Measurements from ENCODE around the gene GPATCH3. TPM values are rescaled to one million over a fixed set of nuclear protein-coding genes. Genes with fewer than 3 reads are reported as not detected.
"Not testable (repeated sequence)": the region's sequence is repeated elsewhere in the genome, so short reads cannot be mapped to it uniquely, and the experiment has no call there.

The GPATCH3 gene
- total RNA-seq, 2 experiments from 2014 or later: 7.9 to 8.5 TPM

DNA sequence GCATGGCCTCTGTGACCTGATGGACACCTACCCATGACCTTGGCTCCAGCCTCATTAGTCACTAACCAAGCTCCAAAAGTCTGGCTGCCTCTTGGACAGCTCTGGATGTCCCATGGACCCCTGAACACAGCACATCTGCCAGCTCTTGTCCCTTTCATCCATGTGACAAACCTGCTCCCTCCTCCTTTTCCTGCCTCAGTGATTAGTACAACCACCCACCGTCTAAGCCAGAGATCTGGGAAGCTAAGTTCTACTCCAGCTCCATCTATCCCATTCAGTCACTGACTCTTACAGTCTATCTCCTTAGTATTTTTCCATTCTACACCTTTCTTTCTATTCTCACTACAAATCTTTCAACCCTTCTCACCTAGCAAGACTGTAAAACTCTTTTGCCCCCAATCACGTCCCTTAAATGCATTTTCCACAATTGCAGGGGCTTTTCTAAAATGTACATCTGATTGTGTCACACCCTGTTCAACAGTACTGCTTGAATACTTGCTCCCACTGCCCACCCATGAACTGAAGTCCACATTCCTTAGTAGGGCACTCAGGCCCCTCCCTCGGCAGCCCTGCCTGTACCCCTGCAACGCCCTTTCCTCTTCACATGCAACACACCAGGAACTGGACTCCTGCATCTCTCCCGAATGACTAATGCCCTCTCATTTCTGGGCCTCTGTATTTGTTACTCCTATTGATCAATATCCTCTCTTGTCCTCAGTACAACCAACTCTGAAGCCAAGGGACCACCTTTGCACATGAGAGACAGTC lies 17.4 kb downstream of the GPATCH3 start:
- H3K27me3 Mint-ChIP-seq (ENCODE audit: low read depth): no peaks in the 10 kb centered on the region
- no peaks in the 10 kb centered on the region for H3K9me3 Mint-ChIP-seq
- H3K27ac Mint-ChIP-seq: no peak overlapping the region
- H3K36me3 Mint-ChIP-seq (ENCODE audit: low read depth): peaks cover 30% of the 10 kb centered on the region
- CTCF ChIA-PET: interaction anchor here (0.5 to 1.9 kb wide), 4 partner anchors 12 to 1777 kb away, joined by 3 to 4 read pairs (median 4); no protein-coding TSS in a partner anchor
- intact Hi-C loops (cut with micrococcal nuclease): no loop called here
- no peak for DNase-seq
- H3K4me3 Mint-ChIP-seq: no peak overlapping the region
- peaks cover 4% of the 10 kb centered on the region for H3K4me1 Mint-ChIP-seq (ENCODE audit: low read depth)

DNA sequence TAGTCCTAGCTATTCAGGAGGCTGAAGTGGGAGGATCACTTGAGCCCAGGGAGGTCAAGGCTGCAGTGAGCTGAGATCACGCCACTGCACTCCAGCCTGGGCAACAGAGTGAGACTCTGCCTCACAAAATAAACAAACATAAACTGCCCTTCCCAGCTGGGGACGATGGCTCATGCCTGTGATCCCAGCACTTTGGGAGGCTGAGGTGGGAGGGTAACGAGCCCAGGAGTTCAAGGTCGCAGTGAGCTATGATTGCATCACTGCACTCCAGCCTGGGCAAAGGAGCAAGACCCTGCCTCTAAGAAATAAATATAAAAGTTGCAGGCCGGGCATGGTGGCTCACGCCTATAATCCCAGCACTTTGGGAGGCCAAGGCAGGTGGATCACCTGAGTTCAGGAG lies 18.7 kb downstream of the GPATCH3 start:
- H3K9me3 Mint-ChIP-seq; H3K4me3 Mint-ChIP-seq; H3K27ac Mint-ChIP-seq; intact Hi-C loops (cut with micrococcal nuclease); DNase-seq; H3K4me1 Mint-ChIP-seq (ENCODE audit: low read depth); H3K27me3 Mint-ChIP-seq (ENCODE audit: low read depth): not testable (repeated sequence)
- peaks cover 26% of the 10 kb centered on the region for H3K36me3 Mint-ChIP-seq (ENCODE audit: low read depth)
- CTCF ChIA-PET: interaction anchor here (1.0 to 2.0 kb wide), 9 partner anchors 11 to 279 kb away, joined by 3 to 8 read pairs (median 4); no protein-coding TSS in a partner anchor

DNA sequence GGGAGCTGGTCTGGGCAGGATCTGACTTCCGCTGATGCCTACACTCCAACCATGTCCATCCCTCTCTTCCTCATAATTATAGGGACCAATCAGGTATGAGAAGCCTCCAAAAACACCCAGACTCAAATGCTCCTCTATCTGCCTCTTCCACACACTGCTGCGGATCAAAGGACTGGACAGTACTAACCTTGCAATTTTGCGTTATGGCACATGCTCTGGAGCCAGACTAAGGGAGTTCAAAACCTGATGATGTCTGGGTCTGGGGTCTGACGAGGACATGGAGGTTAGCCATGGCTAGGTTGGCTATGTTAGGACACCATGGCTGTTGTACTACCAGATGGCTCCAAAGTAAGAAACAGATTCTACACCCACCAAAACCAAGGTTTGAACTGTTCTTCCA lies 20.5 kb downstream of the GPATCH3 start:
- H3K27ac Mint-ChIP-seq: no peak overlapping the region
- no peak for DNase-seq
- H3K4me1 Mint-ChIP-seq (ENCODE audit: low read depth): peaks cover 2% of the 10 kb centered on the region
- no peak overlapping the region for H3K4me3 Mint-ChIP-seq
- no peaks in the 10 kb centered on the region for H3K9me3 Mint-ChIP-seq
- CTCF ChIA-PET: interaction anchor here (0.5 to 2.6 kb wide), 13 partner anchors 8 to 278 kb away, joined by 3 to 14 read pairs (median 5); no protein-coding TSS in a partner anchor
- intact Hi-C loops (cut with micrococcal nuclease): no loop called here
- H3K27me3 Mint-ChIP-seq (ENCODE audit: low read depth): no peaks in the 10 kb centered on the region
- peaks cover 22% of the 10 kb centered on the region for H3K36me3 Mint-ChIP-seq (ENCODE audit: low read depth)

DNA sequence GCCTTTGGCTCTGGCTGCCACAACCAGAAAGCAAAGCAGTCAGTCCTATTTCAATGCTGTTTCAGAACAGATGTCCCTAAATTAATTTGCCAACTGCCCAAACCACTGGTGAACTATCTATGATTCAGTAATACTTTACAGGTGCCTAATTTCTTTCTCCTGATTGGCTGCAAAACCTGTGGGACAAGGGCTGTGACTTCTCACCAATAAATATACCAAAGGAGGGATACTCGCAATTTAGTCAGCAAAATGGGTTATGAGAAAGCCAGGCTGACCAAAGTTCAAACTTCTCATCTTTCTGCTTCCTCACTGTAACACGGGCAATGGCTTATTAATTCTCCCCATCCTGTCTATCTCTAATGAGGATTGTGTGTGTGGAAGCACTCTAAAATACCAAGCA lies 22.9 kb downstream of the GPATCH3 start:
- intact Hi-C loops (cut with micrococcal nuclease): no loop called here
- Mint-ChIP-seq H3K9me3 (no peaks in the 10 kb centered on the region), H3K27me3 (ENCODE audit: low read depth) (no peaks in the 10 kb centered on the region), H3K36me3 (ENCODE audit: low read depth) (peaks cover 2% of the 10 kb centered on the region), H3K4me3 (no peak overlapping the region), H3K4me1 (ENCODE audit: low read depth) (peaks cover 2% of the 10 kb centered on the region), H3K27ac (peak overlapping the region; percentile 51)
- no peak for DNase-seq
- CTCF ChIA-PET: interaction anchor here (0.7 to 3.0 kb wide), 8 partner anchors 10 to 275 kb away, joined by 3 to 15 read pairs (median 5); no protein-coding TSS in a partner anchor

DNA sequence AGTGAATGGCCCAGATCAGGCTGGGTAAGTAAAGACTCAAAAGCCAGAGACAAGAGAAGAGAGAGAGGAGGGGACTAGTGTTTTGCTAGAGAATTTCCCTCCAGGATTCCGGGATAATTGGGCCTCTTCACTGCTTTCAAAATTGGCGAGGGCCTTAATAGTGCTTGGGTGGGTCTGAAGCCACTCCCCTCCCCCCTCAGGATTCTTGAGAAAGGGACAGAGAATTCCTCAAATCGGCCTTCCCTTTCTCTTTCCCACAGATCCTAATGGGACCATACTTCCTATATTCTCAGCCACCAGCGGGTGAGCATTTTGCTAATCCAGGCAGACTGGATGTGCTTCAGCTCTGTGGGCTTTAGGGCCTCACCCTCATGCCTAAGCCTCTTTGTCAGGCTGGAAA lies 25.4 kb downstream of the GPATCH3 start:
- intact Hi-C loops (cut with micrococcal nuclease): no loop called here
- H3K4me1 Mint-ChIP-seq (ENCODE audit: low read depth): peaks cover 2% of the 10 kb centered on the region
- no peak overlapping the region for H3K4me3 Mint-ChIP-seq
- H3K9me3 Mint-ChIP-seq: no peaks in the 10 kb centered on the region
- DNase-seq: no peak
- no peaks in the 10 kb centered on the region for H3K27me3 Mint-ChIP-seq (ENCODE audit: low read depth)
- H3K36me3 Mint-ChIP-seq (ENCODE audit: low read depth): no peaks in the 10 kb centered on the region
- H3K27ac Mint-ChIP-seq: no peak overlapping the region
- CTCF ChIA-PET: interaction anchor here (1.5 kb wide), 1 partner anchor 12 kb away, joined by 4 read pairs; no protein-coding TSS in a partner anchor

DNA sequence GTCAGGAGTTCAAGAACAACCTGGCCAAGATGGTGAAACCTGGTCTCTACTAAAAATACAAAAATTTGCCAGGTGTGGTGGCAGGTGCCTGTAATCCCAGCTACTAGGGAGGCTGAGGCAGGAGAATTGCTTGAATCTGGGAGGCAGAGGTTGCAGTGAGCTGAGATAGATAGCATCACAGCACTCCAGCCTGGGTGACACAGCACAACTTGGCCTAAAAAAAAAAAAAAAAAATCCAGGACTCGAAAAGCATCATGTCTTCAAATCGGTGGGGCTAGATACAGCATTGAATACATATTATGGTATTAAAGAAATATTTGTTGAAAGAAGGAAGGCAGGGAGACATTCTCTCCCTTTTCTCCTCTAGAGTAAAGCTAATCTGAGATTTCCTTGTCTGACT lies 27.2 kb downstream of the GPATCH3 start:
- CTCF ChIA-PET: interaction anchor here (0.6 to 1.6 kb wide), 8 partner anchors 8 to 450 kb away, joined by 3 to 7 read pairs (median 4); no protein-coding TSS in a partner anchor
- H3K27ac Mint-ChIP-seq; H3K36me3 Mint-ChIP-seq (ENCODE audit: low read depth); H3K9me3 Mint-ChIP-seq; H3K4me1 Mint-ChIP-seq (ENCODE audit: low read depth); intact Hi-C loops (cut with micrococcal nuclease); H3K27me3 Mint-ChIP-seq (ENCODE audit: low read depth); DNase-seq; H3K4me3 Mint-ChIP-seq: not testable (repeated sequence)

DNA sequence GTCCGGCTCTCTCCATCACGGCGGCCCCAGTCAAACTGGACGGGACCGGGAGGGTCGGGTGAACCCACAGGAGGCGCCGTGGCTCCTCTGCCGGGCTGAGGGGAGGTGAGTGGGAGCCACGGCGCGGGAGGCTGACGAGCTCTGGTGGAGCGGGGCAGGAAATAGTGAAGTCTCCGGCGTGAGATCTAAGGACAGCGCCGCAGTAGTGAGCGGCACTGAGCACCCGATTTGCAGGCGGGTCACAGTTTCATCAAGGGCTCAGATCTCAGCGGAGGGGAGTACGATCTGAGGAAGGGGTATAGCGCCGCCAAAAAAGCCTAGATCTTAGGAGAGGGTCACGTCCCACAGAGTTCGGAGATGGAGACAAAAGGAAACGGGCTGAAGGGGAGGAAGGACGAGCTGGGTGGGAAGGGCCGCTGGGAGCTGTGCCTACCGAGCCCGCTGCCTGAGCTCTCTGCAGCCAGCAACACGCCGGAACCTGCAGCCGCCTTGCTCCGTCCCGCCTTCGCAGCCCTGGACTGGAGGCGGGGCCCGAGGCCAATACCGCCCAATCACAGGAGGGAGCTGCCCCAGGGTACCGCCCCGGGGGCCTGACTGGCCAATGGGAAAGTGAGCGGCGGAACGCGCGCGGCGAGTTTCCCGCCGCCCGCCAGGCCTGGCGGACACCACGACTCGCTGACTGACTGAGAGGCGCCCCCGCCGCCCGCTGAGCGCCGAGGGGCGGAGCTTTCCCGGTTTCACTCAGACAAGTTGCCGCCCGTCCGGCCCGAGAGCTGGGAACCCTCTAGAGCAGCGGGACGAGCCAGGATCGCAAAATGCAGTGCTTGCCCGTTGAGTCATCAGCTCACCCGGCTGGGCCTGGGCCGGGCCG lies 35.4 kb downstream of the GPATCH3 start:
- H3K9me3 Mint-ChIP-seq: no peaks in the 10 kb centered on the region
- H3K4me1 Mint-ChIP-seq (ENCODE audit: low read depth): peaks cover 21% of the 10 kb centered on the region
- peak overlapping the region; percentile 92 for H3K4me3 Mint-ChIP-seq
- H3K27ac Mint-ChIP-seq: peak overlapping the region; percentile 90
- CTCF ChIA-PET: interaction anchor here (0.6 to 3.0 kb wide), 12 partner anchors 9 to 263 kb away, joined by 3 to 15 read pairs (median 7); no protein-coding TSS in a partner anchor
- no peaks in the 10 kb centered on the region for H3K27me3 Mint-ChIP-seq (ENCODE audit: low read depth)
- no peaks in the 10 kb centered on the region for H3K36me3 Mint-ChIP-seq (ENCODE audit: low read depth)
- intact Hi-C loops (cut with micrococcal nuclease): loop anchor here (1.0 to 2.0 kb wide), 5 partner anchors 26 to 172 kb away; partner anchors contain the start of genes GPN2 and NUDC
- peak; percentile 95 for DNase-seq

DNA sequence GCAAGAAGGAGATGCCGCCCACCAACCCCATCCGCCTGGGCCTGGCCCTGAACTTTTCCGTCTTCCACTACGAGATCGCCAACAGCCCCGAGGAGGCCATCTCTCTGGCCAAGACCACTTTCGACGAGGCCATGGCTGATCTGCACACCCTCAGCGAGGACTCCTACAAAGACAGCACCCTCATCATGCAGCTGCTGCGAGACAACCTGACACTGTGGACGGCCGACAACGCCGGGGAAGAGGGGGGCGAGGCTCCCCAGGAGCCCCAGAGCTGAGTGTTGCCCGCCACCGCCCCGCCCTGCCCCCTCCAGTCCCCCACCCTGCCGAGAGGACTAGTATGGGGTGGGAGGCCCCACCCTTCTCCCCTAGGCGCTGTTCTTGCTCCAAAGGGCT lies 36.6 kb downstream of the GPATCH3 start:
- CTCF ChIA-PET: interaction anchor here (0.8 to 2.6 kb wide), 4 partner anchors 14 to 262 kb away, joined by 3 to 15 read pairs (median 3); no protein-coding TSS in a partner anchor
- H3K27me3 Mint-ChIP-seq (ENCODE audit: low read depth): no peaks in the 10 kb centered on the region
- no peak for DNase-seq

DNA sequence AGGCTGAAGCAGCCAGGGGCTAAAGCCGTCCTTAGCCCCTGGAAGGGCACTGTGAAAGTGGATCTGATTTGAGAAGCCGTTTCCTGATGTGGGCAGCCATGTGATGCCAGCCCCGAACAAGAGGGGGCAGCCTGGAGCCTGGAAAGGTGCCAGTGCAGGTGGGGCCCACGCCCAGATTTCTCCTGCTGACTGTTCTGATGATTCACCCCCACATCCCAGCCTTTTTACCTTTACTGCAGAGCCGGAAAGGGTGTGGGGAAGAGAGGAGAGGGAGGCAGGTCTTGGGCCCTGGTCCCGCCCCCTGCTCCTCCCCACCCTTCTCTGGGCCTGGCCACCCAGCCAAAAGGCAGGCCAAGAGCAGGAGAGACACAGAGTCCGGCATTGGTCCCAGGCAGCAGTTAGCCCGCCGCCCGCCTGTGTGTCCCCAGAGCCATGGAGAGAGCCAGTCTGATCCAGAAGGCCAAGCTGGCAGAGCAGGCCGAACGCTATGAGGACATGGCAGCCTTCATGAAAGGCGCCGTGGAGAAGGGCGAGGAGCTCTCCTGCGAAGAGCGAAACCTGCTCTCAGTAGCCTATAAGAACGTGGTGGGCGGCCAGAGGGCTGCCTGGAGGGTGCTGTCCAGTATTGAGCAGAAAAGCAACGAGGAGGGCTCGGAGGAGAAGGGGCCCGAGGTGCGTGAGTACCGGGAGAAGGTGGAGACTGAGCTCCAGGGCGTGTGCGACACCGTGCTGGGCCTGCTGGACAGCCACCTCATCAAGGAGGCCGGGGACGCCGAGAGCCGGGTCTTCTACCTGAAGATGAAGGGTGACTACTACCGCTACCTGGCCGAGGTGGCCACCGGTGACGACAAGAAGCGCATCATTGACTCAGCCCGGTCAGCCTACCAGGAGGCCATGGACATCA lies 37.2 kb downstream of the GPATCH3 start, which contains the start of gene SFN:
Gene SFN (plus strand): TSS at position 369 of the 904 bp plus-strand sequence. CDS start 64 bp downstream, at position 433.
- H3K9me3 Mint-ChIP-seq: no peaks in the 10 kb centered on the region
- H3K27ac Mint-ChIP-seq: no peak within 1 kb of the TSS
- peaks cover 21% of the 10 kb centered on the region for H3K4me1 Mint-ChIP-seq (ENCODE audit: low read depth)
- peak within 1 kb of the TSS; percentile 92 for H3K4me3 Mint-ChIP-seq
- CTCF ChIA-PET: interaction anchor here (0.8 to 1.1 kb wide), 4 partner anchors 31 to 262 kb away, joined by 3 read pairs; no protein-coding TSS in a partner anchor
- intact Hi-C loops (cut with micrococcal nuclease): no loop called here
- no peaks in the 10 kb centered on the region for H3K27me3 Mint-ChIP-seq (ENCODE audit: low read depth)
- peak; percentile 76 for DNase-seq
- H3K36me3 Mint-ChIP-seq (ENCODE audit: low read depth): no peaks in the 10 kb centered on the region

More for the DNA sequence above, 36.6 kb downstream of the GPATCH3 start:
- intact Hi-C loops (cut with micrococcal nuclease): loop anchor here (2.0 kb wide), 3 partner anchors 27 to 171 kb away; partner anchors contain the start of genes GPN2 and NUDC
- H3K4me1 Mint-ChIP-seq (ENCODE audit: low read depth): peaks cover 21% of the 10 kb centered on the region
- H3K9me3 Mint-ChIP-seq: no peaks in the 10 kb centered on the region
- H3K4me3 Mint-ChIP-seq: peak overlapping the region; percentile 92
- H3K36me3 Mint-ChIP-seq (ENCODE audit: low read depth): no peaks in the 10 kb centered on the region
- no peak overlapping the region for H3K27ac Mint-ChIP-seq

DNA sequence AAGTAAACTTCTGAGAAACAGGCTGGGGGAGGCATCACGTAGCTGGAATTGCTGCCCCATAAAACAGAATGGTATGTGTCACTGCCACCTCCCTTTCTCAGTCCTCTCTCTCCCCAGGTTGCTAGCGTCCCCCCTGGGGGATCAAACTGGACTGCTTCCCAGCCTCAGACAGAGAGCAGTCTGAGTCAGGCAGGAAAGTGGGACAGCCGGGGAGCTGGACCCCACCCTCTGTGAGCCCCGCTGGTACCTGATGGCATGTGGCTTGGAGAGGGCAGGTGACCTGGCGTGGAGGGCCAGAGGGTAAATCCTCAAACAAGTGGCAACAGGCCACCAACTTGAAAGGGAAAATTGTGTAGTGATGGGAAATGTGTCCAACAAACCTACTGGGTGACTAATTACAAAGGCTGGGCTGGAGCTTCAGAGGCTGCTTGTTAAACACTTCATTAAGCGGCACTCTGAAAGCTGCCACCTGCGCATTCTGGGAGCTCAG lies 38.3 kb downstream of the GPATCH3 start:
- no peaks in the 10 kb centered on the region for H3K27me3 Mint-ChIP-seq (ENCODE audit: low read depth)
- no peak overlapping the region for H3K4me3 Mint-ChIP-seq
- H3K27ac Mint-ChIP-seq: no peak overlapping the region
- H3K36me3 Mint-ChIP-seq (ENCODE audit: low read depth): no peaks in the 10 kb centered on the region
- DNase-seq: no peak
- no peaks in the 10 kb centered on the region for H3K9me3 Mint-ChIP-seq
- peaks cover 21% of the 10 kb centered on the region for H3K4me1 Mint-ChIP-seq (ENCODE audit: low read depth)
- CTCF ChIA-PET: interaction anchor here (0.6 to 1.3 kb wide), 6 partner anchors 10 to 422 kb away, joined by 3 to 4 read pairs (median 3); no protein-coding TSS in a partner anchor
- intact Hi-C loops (cut with micrococcal nuclease): no loop called here

DNA sequence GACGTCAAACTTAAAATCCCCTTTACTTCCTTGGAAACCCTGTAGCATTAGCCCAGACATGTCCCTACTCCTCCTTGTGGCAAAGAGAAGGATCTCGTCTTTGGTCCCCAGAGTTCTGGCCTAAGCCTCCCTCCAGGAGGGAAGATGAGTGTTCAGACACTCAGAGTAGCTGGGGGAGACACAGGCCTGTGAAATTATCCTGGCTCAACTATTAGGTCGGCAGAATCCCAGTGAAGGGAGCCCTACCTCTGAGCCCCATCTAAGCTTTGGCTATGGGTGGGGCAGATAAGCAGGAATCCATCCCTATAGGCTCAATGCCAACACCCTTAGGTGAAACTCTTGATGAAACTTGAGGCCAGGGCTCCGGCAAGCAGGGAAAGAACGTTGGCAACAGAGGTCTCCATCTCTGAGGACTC lies 39.0 kb downstream of the GPATCH3 start:
- Mint-ChIP-seq H3K4me1 (ENCODE audit: low read depth) (peaks cover 21% of the 10 kb centered on the region), H3K4me3 (no peak overlapping the region), H3K27ac (no peak overlapping the region), H3K36me3 (ENCODE audit: low read depth) (peaks cover 3% of the 10 kb centered on the region), H3K27me3 (ENCODE audit: low read depth) (no peaks in the 10 kb centered on the region), H3K9me3 (no peaks in the 10 kb centered on the region)
- intact Hi-C loops (cut with micrococcal nuclease): no loop called here
- CTCF ChIA-PET: interaction anchor here (0.8 to 1.3 kb wide), 4 partner anchors 17 to 51 kb away, joined by 3 to 4 read pairs (median 4); no protein-coding TSS in a partner anchor
- no peak for DNase-seq
